Upper lobe of left lung (tissue), 6 donors: ENCODE data around the gene SNED1. TPM values are rescaled to one million over a fixed set of nuclear protein-coding genes. Genes with fewer than 3 reads are reported as not detected.
A peak's percentile ranks its signal among the peaks of the same experiment; 100 is the strongest.

Experiments used
- ATAC-seq, 2 donors: fragments of 200-7000 bp; cut with Tn5 transposase; one replicate each; pipeline ENCODE4 v1.9.1; 2022; ENCODE audit warnings: mild to moderate bottlenecking in 2 of 2, moderate library complexity in 2 of 2; ENCODE audit not compliant: low FRiP score in 2 of 2
- DNase-seq, 2 donors: peaks; one replicate each; pipeline ENCODE4 v3.0.0-alpha.2; 2019 to 2020
- H3K27ac ChIP-seq, 4 donors: fragments of 200-600 bp; sonication (generic); one replicate each; pipeline ENCODE4 v1.5.1; 2016 to 2019
- H3K27me3 ChIP-seq, 4 donors: fragments of 200-600 bp; sonication (generic); one replicate each; pipeline ENCODE4 v1.5.1; 2017 to 2019
- H3K36me3 ChIP-seq, 4 donors: fragments of 200-600 bp; sonication (generic); one replicate each; pipeline ENCODE4 v1.5.1; 2016 to 2019
- H3K4me1 ChIP-seq, 4 donors: fragments of 200-600 bp; sonication (generic); one replicate each; pipeline ENCODE4 v1.5.1; 2018 to 2019
- H3K4me3 ChIP-seq, 4 donors: fragments of 200-600 bp; sonication (generic); one replicate each; pipeline ENCODE4 v1.5.1; 2017 to 2019; ENCODE audit warnings: mild to moderate bottlenecking in 2 of 4, moderate library complexity in 1 of 4
- H3K9me3 ChIP-seq, 4 donors: fragments of 200-600 bp; sonication (generic); one replicate each; pipeline ENCODE4 v1.5.1; 2018 to 2019
- CTCF ChIP-seq, 6 experiments: fragments of 450-650 bp in 4 of 6; fragments of 200-600 bp in 2 of 6; sonication (generic) in 2 of 6; IDR thresholded peaks; one replicate each; pipeline ENCODE4 v1.5.1; 2016 to 2019; ENCODE audit warnings: antibody characterized with exemption in 6 of 6
- EP300 ChIP-seq, 4 donors: sonication (generic); formaldehyde crosslinking; IDR thresholded peaks; one replicate each; pipeline ENCODE4 v1.5.1; 2017; ENCODE audit warnings: antibody characterized with exemption in 4 of 4, control low read depth in 2 of 4
- POLR2A ChIP-seq, 4 donors: fragments of 450-650 bp; IDR thresholded peaks; one replicate each; pipeline ENCODE4 v1.5.1; 2016 to 2017; ENCODE audit warnings: antibody characterized with exemption in 4 of 4, mild to moderate bottlenecking in 2 of 4
- POLR2AphosphoS5 ChIP-seq, 2 donors: sonication (generic); formaldehyde crosslinking; IDR thresholded peaks; one replicate each; pipeline ENCODE4 v1.5.1; 2017; ENCODE audit warnings: antibody characterized with exemption in 2 of 2
- WGBS, 2 donors: methylation state at CpG; one replicate each; pipeline ENCODE4 v1.1.5; 2017 to 2018; 5-methylcytosine and 5-hydroxymethylcytosine counted together
- total RNA-seq, 6 donors: library from RNA; depleted of rRNA in 4 of 6; stranded (reverse); fragments of >200 nt in 4 of 6; gene quantifications; one replicate each; pipeline versions ENCODE4 v1.1.0 to v1.2.1, GENCODE V29; 2016 to 2021
- donor health status: DM: no; HTN: no; CAD: no; lungs with moderate emphysema.
- donor health status: DM: no; HTN: yes; CAD: no; lungs with severe emphysema.

Gene SNED1
- total RNA-seq, 6 donors from 2014 or later, result 26.0 to 189 (median 38.9) TPM

DNA sequence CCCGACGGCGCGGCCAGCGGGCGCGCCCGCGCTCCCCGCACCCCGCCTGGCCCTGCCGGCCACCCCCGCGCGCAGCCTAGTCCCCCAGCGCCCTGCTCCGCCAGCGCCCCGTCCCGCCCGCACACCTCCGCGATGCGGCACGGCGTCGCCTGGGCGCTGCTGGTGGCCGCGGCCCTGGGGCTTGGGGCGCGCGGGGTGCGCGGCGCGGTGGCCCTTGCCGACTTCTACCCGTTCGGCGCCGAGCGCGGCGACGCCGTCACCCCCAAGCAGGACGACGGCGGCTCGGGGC, 232 bp downstream of the SNED1 start:
- ATAC-seq (no peak), DNase-seq (no peak)
- Histone ChIP-seq H3K4me1 (peaks cover 26 to 54% (median 45%) of the 10 kb centered on the region in 4 donors), H3K9me3 (peaks cover 0 to 5% (median 2%) of the 10 kb centered on the region in 4 donors), H3K36me3 (peaks cover 0 to 16% (median 0%) of the 10 kb centered on the region in 4 donors), H3K27ac (peak overlapping the region; percentile 78 to 89 (median 86)), H3K4me3 (peak overlapping the region; percentile 36 to 83 (median 78)), H3K27me3 (no peaks in the 10 kb centered on the region)
- TF ChIP-seq CTCF (IDR thresholded peaks at IDR 0.05) (no peak), EP300 (IDR thresholded peaks at IDR 0.05) (no peak), POLR2AphosphoS5 (IDR thresholded peaks at IDR 0.05) (no peak), POLR2A (IDR thresholded peaks at IDR 0.05) (no peak)
- 0% methylated on average over 7 to 29 of the region's 51 CpGs for WGBS, 2 donors

DNA sequence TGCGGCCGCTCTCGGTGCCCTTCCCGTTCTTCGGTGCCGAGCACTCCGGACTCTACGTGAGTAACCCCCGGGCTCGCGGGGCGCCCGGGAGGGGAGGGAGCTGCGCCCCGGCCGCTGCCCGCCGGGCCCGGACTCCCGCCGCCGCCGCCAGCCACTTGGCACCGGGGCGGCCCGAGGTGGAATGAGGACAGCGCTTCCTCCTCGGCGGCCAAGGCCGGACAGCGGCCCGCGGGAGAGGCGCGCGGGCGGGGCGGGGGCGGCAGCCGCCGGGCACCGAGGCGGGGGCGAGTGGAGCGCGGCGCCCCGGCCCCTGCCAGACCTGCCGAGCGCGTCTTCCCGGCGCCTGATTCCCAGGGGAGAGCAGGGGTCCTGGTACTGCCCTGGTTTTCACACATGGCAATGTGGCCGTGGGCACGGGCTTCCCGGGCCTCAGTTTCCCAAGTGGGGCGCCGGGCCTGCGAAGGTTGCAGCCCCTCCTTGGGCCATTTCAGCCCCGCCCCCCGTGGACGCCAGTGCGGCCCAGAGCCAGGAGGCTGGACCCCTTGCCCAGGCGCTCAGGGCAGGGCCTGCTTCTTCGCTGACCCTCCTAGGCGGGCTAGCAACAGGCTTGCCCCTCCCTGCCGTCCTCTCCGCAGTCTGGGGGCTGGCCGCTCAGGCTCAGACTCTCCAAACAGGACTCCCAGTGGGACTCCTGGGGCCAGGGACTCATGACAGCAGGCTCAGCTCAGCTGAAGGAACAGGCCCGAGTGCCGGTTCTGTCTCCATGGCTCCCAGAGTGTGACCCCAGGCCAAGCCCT, 775 bp downstream of the SNED1 start:
- H3K9me3 ChIP-seq, result peaks cover 4 to 10% (median 8%) of the 10 kb centered on the region in 4 donors
- 20 to 23% methylated on average over 21 to 27 of the region's 71 CpGs for WGBS, 2 donors
- H3K27ac ChIP-seq, result peak overlapping the region; percentile 78 to 89 (median 86)
- ATAC-seq, result peak in 1 of 2 donors; percentile 32
- peak overlapping the region; percentile 40 to 83 (median 78) for H3K4me3 ChIP-seq
- H3K27me3 ChIP-seq, result no peaks in the 10 kb centered on the region
- H3K36me3 ChIP-seq, result peaks cover 0 to 16% (median 0%) of the 10 kb centered on the region in 4 donors
- DNase-seq, result peak; percentile 30 to 90
- TF ChIP-seq POLR2A (IDR thresholded peaks at IDR 0.05), result peak in 1 of 4 donors; percentile 31
- TF ChIP-seq POLR2AphosphoS5 (IDR thresholded peaks at IDR 0.05), result no peak
- no peak for TF ChIP-seq EP300 (IDR thresholded peaks at IDR 0.05)
- peak in 1 of 6 experiments; percentile 5 for TF ChIP-seq CTCF (IDR thresholded peaks at IDR 0.05)
- H3K4me1 ChIP-seq, result peaks cover 26 to 54% (median 45%) of the 10 kb centered on the region in 4 donors

GRCh38 chr2:240999873-241000541, 1.6 kb downstream of the SNED1 start:
- DNase-seq (peak; percentile 31 to 46), ATAC-seq (no peak)
- H3K4me3 ChIP-seq, result peak overlapping the region in 3 of 4 donors; percentile 76 to 83 (median 81)
- H3K36me3 ChIP-seq, result peaks cover 0 to 16% (median 0%) of the 10 kb centered on the region in 4 donors
- H3K27ac ChIP-seq, result peak overlapping the region; percentile 55 to 89 (median 86)
- peaks cover 4 to 17% (median 8%) of the 10 kb centered on the region in 4 donors for H3K9me3 ChIP-seq
- no peak for TF ChIP-seq CTCF (IDR thresholded peaks at IDR 0.05)
- no peak for TF ChIP-seq POLR2AphosphoS5 (IDR thresholded peaks at IDR 0.05)
- TF ChIP-seq POLR2A (IDR thresholded peaks at IDR 0.05), result no peak
- TF ChIP-seq EP300 (IDR thresholded peaks at IDR 0.05), result no peak
- H3K27me3 ChIP-seq, result no peaks in the 10 kb centered on the region
- 75 to 80% methylated on average over 15 to 19 of the region's 19 CpGs for WGBS, 2 donors
- H3K4me1 ChIP-seq, result peaks cover 26 to 54% (median 45%) of the 10 kb centered on the region in 4 donors

DNA sequence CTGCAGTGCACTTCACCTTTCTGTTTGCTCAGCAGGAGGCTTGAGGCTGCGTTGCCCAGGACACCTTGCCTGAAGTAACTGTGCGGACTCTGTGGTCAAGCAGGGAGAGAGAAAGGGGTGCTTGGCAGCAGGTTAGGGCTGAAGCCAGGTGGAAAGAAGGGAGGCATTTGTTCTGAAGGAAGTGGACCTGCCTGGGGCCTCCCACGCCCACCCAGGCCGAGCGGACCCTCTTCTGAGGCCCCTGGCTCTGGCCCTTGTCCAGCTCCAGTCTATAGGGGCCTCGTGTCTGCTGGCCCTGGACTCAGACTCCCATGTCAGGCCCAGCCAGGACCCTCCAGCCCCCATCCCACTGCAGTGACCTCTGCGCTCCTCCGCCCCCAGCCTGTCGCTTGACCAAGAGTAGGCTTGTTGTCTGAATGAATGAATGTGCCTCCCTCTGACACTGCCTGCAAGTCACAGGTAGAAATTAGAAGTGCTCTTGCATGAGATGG, 2.5 kb downstream of the SNED1 start:
- H3K9me3 ChIP-seq, result peaks cover 4 to 24% (median 8%) of the 10 kb centered on the region in 4 donors
- TF ChIP-seq POLR2A (IDR thresholded peaks at IDR 0.05) (no peak), CTCF (IDR thresholded peaks at IDR 0.05) (no peak), EP300 (IDR thresholded peaks at IDR 0.05) (no peak), POLR2AphosphoS5 (IDR thresholded peaks at IDR 0.05) (no peak)
- H3K27ac ChIP-seq, result peak overlapping the region; percentile 55 to 89 (median 76)
- DNase-seq, result peak; percentile 69 to 86
- H3K4me1 ChIP-seq, result peaks cover 26 to 54% (median 45%) of the 10 kb centered on the region in 4 donors
- peak overlapping the region in 3 of 4 donors; percentile 76 to 83 (median 81) for H3K4me3 ChIP-seq
- ATAC-seq, result peak in 1 of 2 donors; percentile 75
- no peaks in the 10 kb centered on the region for H3K27me3 ChIP-seq
- WGBS, 2 donors, result 78 to 89% methylated on average over 6 to 9 of the region's 9 CpGs
- peaks cover 0 to 16% (median 0%) of the 10 kb centered on the region in 4 donors for H3K36me3 ChIP-seq
